ENCODE measurements around the gene MYO1B. TPM values are rescaled to one million over a fixed set of nuclear protein-coding genes. Genes with fewer than 3 reads are reported as not detected.

Gene MYO1B
- total RNA-seq (2022; extraction: Qiagen RNA extraction; ENCODE audit: low read depth) = 70.5 to 85.6 TPM (median 82.7 TPM) in 5 replicates

DNA sequence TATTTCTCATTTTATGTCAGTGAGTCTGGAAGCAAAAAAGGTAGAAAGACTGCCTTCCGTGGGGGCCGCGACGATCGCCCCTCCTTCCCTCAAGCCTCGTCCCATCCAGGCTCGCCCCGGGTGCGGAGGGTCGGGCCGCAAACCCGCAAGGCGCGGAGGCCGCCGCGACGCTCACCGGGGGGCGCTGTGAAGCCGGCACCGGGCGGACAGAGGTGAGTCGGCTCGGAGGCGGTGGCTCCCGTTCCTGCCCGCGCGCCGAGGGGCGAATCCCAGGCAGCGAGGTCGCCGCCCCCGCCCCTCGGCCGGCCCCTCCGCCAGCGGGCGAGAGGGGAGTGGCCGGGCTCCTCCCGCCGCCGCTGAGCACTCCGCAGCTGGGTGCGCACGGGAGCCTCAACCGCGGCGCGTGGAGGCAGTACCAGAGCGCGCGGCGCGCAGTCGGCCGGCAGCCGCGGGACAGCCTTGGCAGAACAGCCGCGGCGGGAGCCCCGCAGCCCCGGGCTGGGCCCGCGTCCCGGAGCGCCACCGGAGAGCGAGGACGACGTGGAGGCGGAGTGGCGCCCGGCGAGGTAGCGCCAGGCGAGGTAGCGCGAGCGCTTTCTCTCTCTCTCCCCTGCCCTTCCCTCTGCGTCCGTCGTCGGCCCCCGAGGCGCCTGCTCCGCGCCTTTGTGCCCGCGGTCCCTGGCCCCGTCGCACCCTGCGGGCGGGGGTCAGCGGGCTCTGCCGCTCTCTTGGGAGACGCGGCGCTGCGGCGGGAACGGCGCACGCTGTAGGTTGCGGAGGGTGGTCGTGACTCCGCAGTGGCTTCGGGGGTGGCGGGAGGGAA is at the start of gene MYO1B:
TSS of gene MYO1B (plus strand) at position 359 of the 823 bp plus-strand sequence. CDS start 31,492 bp downstream, outside the sequence.

Other genes starting within 250 kb of the MYO1B start
- gene STAT1, start 231.2 kb upstream of the MYO1B start, total RNA-seq (2022; extraction: Qiagen RNA extraction; ENCODE audit: low read depth) = 60.5 to 71.8 TPM (median 66.2 TPM) in 5 replicates
- 2.7 to 3.8 TPM (median 3.5 TPM) in 5 replicates for gene STAT4, start 94.4 kb upstream of the MYO1B start, total RNA-seq (2022; extraction: Qiagen RNA extraction; ENCODE audit: low read depth)

All from A549 treated with DMSO at 1 μM for 4 hours (cell line).